Neuronal stem cell (in vitro differentiated cells): ENCODE data around the gene CROCC.

ENCODE experiments used
- DNase-seq: peaks from one replicate; pipeline ENCODE4 v3.0.0-alpha.2; 2013; ENCODE audit warnings: low spot score
- H2AFZ ChIP-seq: one replicate; pipeline ENCODE4 v1.6.1; 2013; ENCODE audit warnings: mild to moderate bottlenecking, low read length, inconsistent platforms
- H2AK5ac ChIP-seq: 2 replicates; pipeline ENCODE4 v1.6.1; 2013; ENCODE audit warnings: low read depth, mild to moderate bottlenecking, inconsistent platforms, low read length, moderate library complexity, mixed read lengths
- H2BK120ac ChIP-seq: 2 replicates; pipeline ENCODE4 v1.6.1; 2013; ENCODE audit warnings: low read depth, mild to moderate bottlenecking, inconsistent platforms, low read length, moderate library complexity, mixed read lengths
- H2BK12ac ChIP-seq: one replicate; pipeline ENCODE4 v1.6.1; 2013; ENCODE audit warnings: low read length, inconsistent platforms
- H2BK15ac ChIP-seq: 2 replicates; pipeline ENCODE4 v1.6.1; 2013; ENCODE audit warnings: mild to moderate bottlenecking, low read length, inconsistent platforms, mixed read lengths
- H2BK5ac ChIP-seq: one replicate; pipeline ENCODE4 v1.6.1; 2013; ENCODE audit warnings: inconsistent platforms, mild to moderate bottlenecking, low read length, moderate library complexity
- H3K14ac ChIP-seq: one replicate; pipeline ENCODE4 v1.6.1; 2013; ENCODE audit warnings: low read length, inconsistent platforms
- H3K18ac ChIP-seq: 2 replicates; pipeline ENCODE4 v1.6.1; 2013; ENCODE audit warnings: low read length, inconsistent platforms
- H3K23ac ChIP-seq: 2 replicates; pipeline ENCODE4 v1.6.1; 2013; ENCODE audit warnings: low read depth, mild to moderate bottlenecking, mixed read lengths, low read length, inconsistent platforms; ENCODE audit not compliant: poor library complexity
- H3K27ac ChIP-seq: replicated peaks from 3 replicates; pipeline ENCODE4 v1.5.1; 2013; ENCODE audit warnings: low read length, inconsistent platforms
- H3K27me3 ChIP-seq, 3 experiments: 2 replicates each; pipeline ENCODE4 v1.6.1; 2013; ENCODE audit warnings: low read length in 3 of 3, mild to moderate bottlenecking in 2 of 3, inconsistent platforms in 1 of 3, low read depth in 1 of 3, mixed read lengths in 1 of 3, moderate library complexity in 1 of 3; ENCODE audit not compliant: control insufficient read depth in 3 of 3, insufficient read depth in 3 of 3
- H3K36me3 ChIP-seq, 2 donors: replicated peaks in 1 of 2; 2 replicates each; pipeline ENCODE4 v1.6.1; 2013; ENCODE audit warnings: low read length in 2 of 2; ENCODE audit not compliant: control insufficient read depth in 2 of 2, insufficient read depth in 2 of 2
- H3K4ac ChIP-seq: 2 replicates; pipeline ENCODE4 v1.6.1; 2013; ENCODE audit warnings: inconsistent platforms, mild to moderate bottlenecking, low read length, moderate library complexity
- H3K4me1 ChIP-seq, 2 donors: 1 replicate in 1 of 2; 2 replicates in 1 of 2; pipeline ENCODE4 v1.6.1; 2013; ENCODE audit warnings: low read length in 2 of 2, low read depth in 1 of 2; ENCODE audit not compliant: control insufficient read depth in 2 of 2, insufficient read depth in 1 of 2
- H3K4me2 ChIP-seq: one replicate; pipeline ENCODE4 v1.6.1; 2013; ENCODE audit warnings: mild to moderate bottlenecking, low read length, inconsistent platforms; ENCODE audit not compliant: insufficient read depth, poor library complexity, severe bottlenecking
- H3K4me3 ChIP-seq, 2 donors: 2 replicates each; pipeline ENCODE4 v1.5.1; 2013; ENCODE audit warnings: low read length in 2 of 2, mild to moderate bottlenecking in 2 of 2, inconsistent platforms in 1 of 2, moderate library complexity in 1 of 2
- H3K79me1 ChIP-seq: one replicate; pipeline ENCODE4 v1.6.1; 2013; ENCODE audit warnings: low read depth, mild to moderate bottlenecking, inconsistent platforms, low read length, moderate library complexity
- H3K9ac ChIP-seq: one replicate; pipeline ENCODE4 v1.6.1; 2013; ENCODE audit warnings: mild to moderate bottlenecking, low read depth, low read length, inconsistent platforms; ENCODE audit not compliant: poor library complexity
- H3K9me3 ChIP-seq, 2 donors: replicated peaks in 1 of 2; 2 replicates each; pipeline versions ENCODE3 to v1.6.1; 2013; ENCODE audit warnings: low read length in 2 of 2, mild to moderate bottlenecking in 2 of 2, inconsistent platforms in 1 of 2, low read depth in 1 of 2, mixed read lengths in 1 of 2, moderate library complexity in 1 of 2; ENCODE audit not compliant: control insufficient read depth in 2 of 2, insufficient read depth in 1 of 2
- H4K8ac ChIP-seq: one replicate; pipeline ENCODE4 v1.6.1; 2013; ENCODE audit warnings: low read depth, mild to moderate bottlenecking, inconsistent platforms, low read length, moderate library complexity
- H4K91ac ChIP-seq: one replicate; pipeline ENCODE4 v1.6.1; 2013; ENCODE audit warnings: low read length, low read depth, mild to moderate bottlenecking, inconsistent platforms; ENCODE audit not compliant: poor library complexity
- WGBS, 2 donors: extraction: QIAGEN DNeasy Blood & Tissue Kit; methylation state at CpG; one replicate each; pipeline ENCODE4 v1.1.7; 2013; ENCODE audit warnings: missing lambda C conversion rate in 2 of 2, mixed read lengths in 1 of 2; ENCODE audit not compliant: insufficient read length in 2 of 2, insufficient replicate concordance in 1 of 2; ENCODE audit errors: extremely low coverage in 2 of 2; 5-methylcytosine and 5-hydroxymethylcytosine counted together

CROCC gene

GRCh38 chr1:16969057-16969611, 47.4 kb downstream of the CROCC start:
- peak overlapping the region; percentile 40 for H3K23ac ChIP-seq
- no peak overlapping the region for H2BK5ac ChIP-seq
- no peak overlapping the region for H2BK12ac ChIP-seq
- H3K27ac ChIP-seq = no peak overlapping the region
- no peak overlapping the region for H3K18ac ChIP-seq
- H4K8ac ChIP-seq = no peak overlapping the region
- no peak overlapping the region for H2AFZ ChIP-seq
- H3K79me1 ChIP-seq = peaks cover 3% of the 10 kb centered on the region
- no peak overlapping the region for H4K91ac ChIP-seq
- no peak overlapping the region for H3K4me3 ChIP-seq
- no peak overlapping the region for H3K9ac ChIP-seq
- H2BK15ac ChIP-seq = no peak overlapping the region
- no peak overlapping the region for H2BK120ac ChIP-seq
- H3K14ac ChIP-seq = no peak overlapping the region
- H2AK5ac ChIP-seq = no peak overlapping the region
- no CpG with 5 or more reads among the region's 14 CpGs for WGBS, 2 donors
- H3K4me1 ChIP-seq = peaks cover 11 to 17% of the 10 kb centered on the region in 2 donors
- H3K9me3 ChIP-seq = no peaks in the 10 kb centered on the region
- no peaks in the 10 kb centered on the region for H3K27me3 ChIP-seq
- peaks cover 44 to 50% of the 10 kb centered on the region in 2 donors for H3K36me3 ChIP-seq
- H3K4ac ChIP-seq = no peak overlapping the region
- H3K4me2 ChIP-seq = no peak overlapping the region
- DNase-seq = no peak

GRCh38 chr1:16969651-16970050, 47.9 kb downstream of the CROCC start:
- Histone ChIP-seq H3K27ac (no peak overlapping the region), H2BK12ac (no peak overlapping the region), H3K4me1 (peaks cover 11 to 17% of the 10 kb centered on the region in 2 donors), H3K23ac (no peak overlapping the region), H2AK5ac (no peak overlapping the region), H3K27me3 (no peaks in the 10 kb centered on the region), H3K36me3 (peaks cover 44 to 50% of the 10 kb centered on the region in 2 donors), H3K18ac (no peak overlapping the region), H3K4me2 (no peak overlapping the region), H3K9me3 (no peaks in the 10 kb centered on the region), H4K8ac (no peak overlapping the region), H3K9ac (no peak overlapping the region), H4K91ac (no peak overlapping the region), H3K79me1 (peaks cover 3% of the 10 kb centered on the region), H3K4ac (no peak overlapping the region), H3K14ac (no peak overlapping the region), H3K4me3 (peak overlapping the region in 1 of 2 donors; percentile 30), H2BK15ac (no peak overlapping the region), H2BK120ac (no peak overlapping the region), H2BK5ac (no peak overlapping the region), H2AFZ (no peak overlapping the region)
- DNase-seq = no peak
- WGBS, 2 donors = no CpG with 5 or more reads among the region's 12 CpGs

- H2AFZ ChIP-seq = no peak overlapping the region
- H3K18ac ChIP-seq = no peak overlapping the region
- H3K79me1 ChIP-seq = peaks cover 7% of the 10 kb centered on the region
- H3K23ac ChIP-seq = peak overlapping the region; percentile 40
- no peaks in the 10 kb centered on the region for H3K9me3 ChIP-seq
- H2BK12ac ChIP-seq = no peak overlapping the region
- no peaks in the 10 kb centered on the region for H3K27me3 ChIP-seq
- no peak overlapping the region for H3K27ac ChIP-seq
- peaks cover 44 to 54% of the 10 kb centered on the region in 2 donors for H3K36me3 ChIP-seq
- H2BK5ac ChIP-seq = peak overlapping the region; percentile 49
- no peak overlapping the region for H3K4me2 ChIP-seq
- H2BK15ac ChIP-seq = no peak overlapping the region
- H4K91ac ChIP-seq = no peak overlapping the region
- no peak overlapping the region for H2AK5ac ChIP-seq
- no peak overlapping the region for H3K14ac ChIP-seq
- H3K9ac ChIP-seq = no peak overlapping the region
- DNase-seq = no peak
- H3K4me3 ChIP-seq = no peak overlapping the region
- no peak overlapping the region for H3K4ac ChIP-seq
- no peak overlapping the region for H2BK120ac ChIP-seq
- no peak overlapping the region for H4K8ac ChIP-seq
- no CpG with 5 or more reads among the region's 28 CpGs for WGBS, 2 donors
- H3K4me1 ChIP-seq = peaks cover 11 to 17% of the 10 kb centered on the region in 2 donors
Measured at GRCh38 chr1:16970132-16970910, 48.6 kb downstream of the CROCC start.
